H1 (cell line): Measurements from ENCODE around the gene ENDOU. TPM values are rescaled to one million over a fixed set of nuclear protein-coding genes. Genes with fewer than 3 reads are reported as not detected.
"Not testable (repeated sequence)": the region's sequence is repeated elsewhere in the genome, so short reads cannot be mapped to it uniquely, and the experiment has no call there.

Source experiments
- CTCF ChIA-PET: fragments of 300-600 bp; sonication (Branson Sonifier 250); formaldehyde crosslinking; loops from one replicate; lab custom pipeline; 2021; ENCODE audit not compliant: partially characterized antibody; lab: Charles Lee
- POLR2A ChIA-PET: fragments of 300-600 bp; sonication (Branson Sonifier 250); formaldehyde crosslinking; loops from one replicate; lab custom pipeline; 2021; ENCODE audit warnings: inconsistent platforms; ENCODE audit not compliant: partially characterized antibody; lab: Charles Lee
- DNase-seq, 2 experiments: peaks; one replicate each; pipeline versions ENCODE4 v3.0.0 to v3.0.0-alpha.2; 2010 to 2022; ENCODE audit warnings: low spot score in 2 of 2, low read depth in 1 of 2, mixed read lengths in 1 of 2
- FAIRE-seq: peaks from 2 replicates; lab custom pipeline; 2011; peaks lifted over from hg19 to GRCh38; lab: Jason Lieb, UNC
- H2AFZ ChIP-seq: 2 replicates; pipeline ENCODE4 v1.8.1; 2012; ENCODE audit warnings: low read length, inconsistent platforms
- H2AK5ac ChIP-seq: 2 replicates; pipeline ENCODE4 v1.6.1; 2013; ENCODE audit warnings: low read depth, low read length
- H2BK120ac ChIP-seq: replicated peaks from 2 replicates; pipeline ENCODE3; 2013; ENCODE audit warnings: low read depth, low read length, inconsistent platforms
- H2BK12ac ChIP-seq: 2 replicates; pipeline ENCODE4 v1.6.1; 2013; ENCODE audit warnings: low read depth, low read length
- H2BK15ac ChIP-seq: 2 replicates; pipeline ENCODE4 v1.6.1; 2013; ENCODE audit warnings: low read length
- H2BK20ac ChIP-seq: 2 replicates; pipeline ENCODE4 v1.6.1; 2013; ENCODE audit warnings: low read length
- H2BK5ac ChIP-seq: 2 replicates; pipeline ENCODE4 v1.6.1; 2013; ENCODE audit warnings: low read depth, low read length
- H3K14ac ChIP-seq: 2 replicates; pipeline ENCODE4 v1.6.1; 2013; ENCODE audit warnings: inconsistent platforms; ENCODE audit not compliant: insufficient read length
- H3K18ac ChIP-seq: 2 replicates; pipeline ENCODE4 v1.6.1; 2013; ENCODE audit warnings: low read length; ENCODE audit errors: extremely low read depth
- H3K23ac ChIP-seq: 2 replicates; pipeline ENCODE4 v1.6.1; 2013; ENCODE audit warnings: inconsistent platforms; ENCODE audit not compliant: insufficient read length
- H3K23me2 ChIP-seq: 2 replicates; pipeline ENCODE4 v1.6.1; 2013; ENCODE audit warnings: low read depth, low read length
- H3K27ac ChIP-seq: 2 replicates; pipeline ENCODE4 v1.6.1; 2011; ENCODE audit warnings: low read depth, low read length, inconsistent platforms
- H3K27me3 ChIP-seq, 4 experiments: replicated peaks in 1 of 4; 1 replicate in 1 of 4; 2 replicates in 3 of 4; pipeline versions ENCODE4 v1.6.1 to v1.8.1; 2011 to 2013; ENCODE audit warnings: low read length in 3 of 4, mild to moderate bottlenecking in 3 of 4, inconsistent platforms in 2 of 4, mixed read lengths in 2 of 4, moderate library complexity in 1 of 4; ENCODE audit not compliant: control insufficient read depth in 3 of 4, insufficient read depth in 3 of 4; ENCODE audit errors: extremely low read depth in 1 of 4
- H3K36me3 ChIP-seq, 4 experiments: 2 replicates each; pipeline versions ENCODE4 v1.6.1 to v1.8.1; 2011 to 2013; ENCODE audit warnings: mild to moderate bottlenecking in 4 of 4, low read length in 3 of 4, moderate library complexity in 2 of 4, control low read depth in 1 of 4, inconsistent platforms in 1 of 4; ENCODE audit not compliant: insufficient read depth in 4 of 4, control insufficient read depth in 2 of 4
- H3K4ac ChIP-seq: replicated peaks from 2 replicates; pipeline ENCODE3; 2013; ENCODE audit warnings: low read length, low read depth, mixed read lengths, inconsistent platforms; ENCODE audit not compliant: insufficient read length
- H3K4me1 ChIP-seq, 4 experiments: replicated peaks in 1 of 4; 1 replicate in 1 of 4; 2 replicates in 3 of 4; pipeline versions ENCODE4 v1.6.1 to v1.8.1; 2011 to 2013; ENCODE audit warnings: low read length in 3 of 4, inconsistent platforms in 2 of 4, mixed read lengths in 1 of 4; ENCODE audit not compliant: insufficient read depth in 4 of 4, control insufficient read depth in 3 of 4
- H3K4me2 ChIP-seq, 2 experiments: 2 replicates each; pipeline versions ENCODE4 v1.6.1 to v1.8.1; 2011 to 2013; ENCODE audit warnings: low read depth in 2 of 2, low read length in 2 of 2, control low read depth in 1 of 2, inconsistent platforms in 1 of 2, mild to moderate bottlenecking in 1 of 2; ENCODE audit not compliant: insufficient read depth in 1 of 2
- H3K4me3 ChIP-seq, 4 experiments: fragments of 200-600, 300-600 bp in 1 of 4; sonication (generic), shearing (Covaris generic), sonication (Bioruptor Twin) in 1 of 4; 2 replicates each; pipeline versions ENCODE4 v1.5.1 to v1.8.1; 2011 to 2016; ENCODE audit warnings: low read length in 4 of 4, low read depth in 3 of 4, control low read depth in 2 of 4, inconsistent platforms in 2 of 4, mild to moderate bottlenecking in 2 of 4, mixed read lengths in 1 of 4, moderate library complexity in 1 of 4; ENCODE audit not compliant: insufficient read depth in 2 of 4; ENCODE audit errors: extremely low read depth in 1 of 4
- H3K56ac ChIP-seq: replicated peaks from 2 replicates; pipeline ENCODE3; 2013; ENCODE audit warnings: low read depth, mild to moderate bottlenecking, mixed read lengths, low read length, inconsistent platforms; ENCODE audit not compliant: insufficient read length
- H3K79me1 ChIP-seq: 2 replicates; pipeline ENCODE4 v1.6.1; 2013; ENCODE audit warnings: low read depth, low read length, control low read depth
- H3K79me2 ChIP-seq, 2 experiments: 2 replicates each; pipeline versions ENCODE4 v1.6.1 to v1.8.1; 2012 to 2013; ENCODE audit warnings: low read length in 2 of 2, mild to moderate bottlenecking in 2 of 2, inconsistent platforms in 1 of 2; ENCODE audit not compliant: insufficient read depth in 2 of 2, control insufficient read depth in 1 of 2
- H3K9ac ChIP-seq, 4 experiments: replicated peaks in 1 of 4; 1 replicate in 1 of 4; 2 replicates in 3 of 4; pipeline versions ENCODE4 v1.6.1 to v1.8.1; 2011 to 2013; ENCODE audit warnings: low read depth in 3 of 4, low read length in 3 of 4, control low read depth in 2 of 4, mild to moderate bottlenecking in 2 of 4, moderate library complexity in 2 of 4, inconsistent platforms in 1 of 4; ENCODE audit errors: extremely low read depth in 1 of 4
- H3K9me3 ChIP-seq, 2 experiments: 2 replicates each; pipeline versions ENCODE4 v1.6.1 to v1.8.1; 2012 to 2013; ENCODE audit warnings: mild to moderate bottlenecking in 2 of 2, moderate library complexity in 2 of 2, control low read depth in 1 of 2, inconsistent platforms in 1 of 2, low read depth in 1 of 2, low read length in 1 of 2, mixed read lengths in 1 of 2; ENCODE audit not compliant: insufficient read depth in 2 of 2
- H4K20me1 ChIP-seq, 2 experiments: replicated peaks in 1 of 2; 2 replicates each; pipeline versions ENCODE3 to v1.8.1; 2011 to 2013; ENCODE audit warnings: inconsistent platforms in 2 of 2, low read length in 2 of 2, mild to moderate bottlenecking in 1 of 2; ENCODE audit not compliant: insufficient read depth in 2 of 2, control insufficient read depth in 1 of 2
- H4K5ac ChIP-seq: 2 replicates; pipeline ENCODE4 v1.6.1; 2013; ENCODE audit warnings: low read length, low read depth, mixed read lengths, inconsistent platforms; ENCODE audit not compliant: insufficient read length
- H4K8ac ChIP-seq: 2 replicates; pipeline ENCODE4 v1.8.0; 2013; ENCODE audit warnings: mild to moderate bottlenecking, moderate library complexity, low read length, inconsistent platforms; ENCODE audit not compliant: insufficient read depth; ENCODE audit errors: extremely low read depth
- H4K91ac ChIP-seq: replicated peaks from 2 replicates; pipeline ENCODE3; 2013; ENCODE audit warnings: low read length, mixed read lengths, inconsistent platforms; ENCODE audit not compliant: insufficient read length
- whole genome bisulfite sequencing, 2 experiments: shearing (Covaris generic) in 1 of 2; methylation state at CpG; one replicate each; pipeline versions ENCODE4 v1.1.6 to v1.1.7; 2013 to 2015; ENCODE audit warnings: low lambda C conversion rate in 2 of 2, mixed read lengths in 2 of 2, inconsistent platforms in 1 of 2, low coverage in 1 of 2, missing lambda C conversion rate in 1 of 2; ENCODE audit not compliant: insufficient replicate concordance in 2 of 2, insufficient coverage in 1 of 2, insufficient read length in 1 of 2; ENCODE audit errors: extremely low coverage in 1 of 2, missing lambda C conversion rate in 1 of 2; 5-methylcytosine and 5-hydroxymethylcytosine counted together
- polyA plus RNA-seq, 7 experiments: library from polyadenylated mRNA; depleted of rRNA in 3 of 7; stranded (reverse) in 5 of 7; unstranded in 2 of 7; fragments of >200 nt in 5 of 7; fragments of 200-250 nt in 2 of 7; gene quantifications; 1 replicate in 5 of 7; 2 replicates in 1 of 7; 4 replicates in 1 of 7; pipeline versions ENCODE4 v1.2.1 to v1.2.3, GENCODE V29; 2011 to 2013; ENCODE audit warnings: missing spikeins in 2 of 7, mixed read lengths in 2 of 7
- total RNA-seq: library from RNA; stranded (reverse); fragmentation: NEBNext Ultra II Directional; extraction: Animal tissue kit (Norgen Biotek cat#: 25700); gene quantifications from 2 replicates; pipeline ENCODE4 v1.2.1, GENCODE V29; 2021

Gene ENDOU
- total and polyA plus RNA-seq, 2 of the 8 experiments (the other 6 are each of a cell fraction or from before 2014, with no cell fraction given) = not detected

GRCh38 chr12:47667935-47668334, 57.4 kb downstream of the ENDOU start:
- H2BK12ac ChIP-seq, H3K4me3 ChIP-seq, H3K79me1 ChIP-seq, H3K4ac ChIP-seq, DNase-seq, H3K4me1 ChIP-seq, H3K27ac ChIP-seq, H3K9me3 ChIP-seq, H2BK120ac ChIP-seq, H2BK5ac ChIP-seq, H3K56ac ChIP-seq, H3K14ac ChIP-seq, H3K79me2 ChIP-seq, H2AFZ ChIP-seq, H2AK5ac ChIP-seq, H2BK15ac ChIP-seq, H3K23me2 ChIP-seq, H4K8ac ChIP-seq, H2BK20ac ChIP-seq, H3K23ac ChIP-seq, H4K5ac ChIP-seq, H3K4me2 ChIP-seq, FAIRE-seq, H3K18ac ChIP-seq, H3K9ac ChIP-seq, H4K20me1 ChIP-seq, H4K91ac ChIP-seq, POLR2A ChIA-PET, H3K27me3 ChIP-seq: not testable (repeated sequence)
- H3K36me3 ChIP-seq = peaks cover 0 to 37% (median 18%) of the 10 kb centered on the region in 4 experiments; a peak in 7 of 8 replicates
- 89% methylated on average over 6 of the region's 6 CpGs; no CpG with 5 or more reads in 1 of the 2 experiments for WGBS, 2 experiments
- CTCF ChIA-PET = interaction anchor here (0.7 to 3.9 kb wide), 2 partner anchors 19 to 25 kb away, joined by 4 to 12 read pairs; no protein-coding TSS in a partner anchor

Other genes starting within 250 kb of the ENDOU start
- 49.6 and 60.5 TPM in 2 replicates for gene RPAP3, start 19.5 kb downstream of the ENDOU start, total RNA-seq
- gene RPAP3, start 19.5 kb downstream of the ENDOU start, polyA plus RNA-seq (2011; rRNA removed) = 3.1 and 6.4 TPM in 2 replicates
- 6.7 and 9.4 TPM in 2 replicates for gene RAPGEF3, start 33.4 kb upstream of the ENDOU start, total RNA-seq
- 5.0 and 5.2 TPM in 2 replicates for gene RAPGEF3, start 33.4 kb upstream of the ENDOU start, polyA plus RNA-seq (2011; rRNA removed)
- 14.0 and 14.1 TPM in 2 replicates for gene SLC48A1, start 47.7 kb upstream of the ENDOU start, total RNA-seq
- gene SLC48A1, start 47.7 kb upstream of the ENDOU start, polyA plus RNA-seq (2011; rRNA removed) = 9.5 and 12.1 TPM in 2 replicates
- 82.0 and 84.9 TPM in 2 replicates for gene HDAC7, start 94.4 kb upstream of the ENDOU start, total RNA-seq
- 25.5 and 52.0 TPM in 2 replicates for gene HDAC7, start 94.4 kb upstream of the ENDOU start, polyA plus RNA-seq (2011; rRNA removed)
- 0.34 and 0.65 TPM in 2 replicates for gene VDR, start 179.5 kb upstream of the ENDOU start, total RNA-seq
- gene VDR, start 179.5 kb upstream of the ENDOU start, polyA plus RNA-seq (2011; rRNA removed) = 0.44 and 0.58 TPM in 2 replicates
- 36.6 and 37.0 TPM in 2 replicates for gene TMEM106C, start 238.1 kb upstream of the ENDOU start, total RNA-seq
- 35.7 and 45.3 TPM in 2 replicates for gene TMEM106C, start 238.1 kb upstream of the ENDOU start, polyA plus RNA-seq (2011; rRNA removed)